Measurements from ENCODE around the gene FBXO45. TPM values are rescaled to one million over a fixed set of nuclear protein-coding genes. Genes with fewer than 3 reads are reported as not detected.
"Not testable (repeated sequence)": the region's sequence is repeated elsewhere in the genome, so short reads cannot be mapped to it uniquely, and the experiment has no call there.

Gene FBXO45
- total RNA-seq, 4 donors from 2014 or later: 5.0 to 25.2 (median 8.9) TPM

DNA sequence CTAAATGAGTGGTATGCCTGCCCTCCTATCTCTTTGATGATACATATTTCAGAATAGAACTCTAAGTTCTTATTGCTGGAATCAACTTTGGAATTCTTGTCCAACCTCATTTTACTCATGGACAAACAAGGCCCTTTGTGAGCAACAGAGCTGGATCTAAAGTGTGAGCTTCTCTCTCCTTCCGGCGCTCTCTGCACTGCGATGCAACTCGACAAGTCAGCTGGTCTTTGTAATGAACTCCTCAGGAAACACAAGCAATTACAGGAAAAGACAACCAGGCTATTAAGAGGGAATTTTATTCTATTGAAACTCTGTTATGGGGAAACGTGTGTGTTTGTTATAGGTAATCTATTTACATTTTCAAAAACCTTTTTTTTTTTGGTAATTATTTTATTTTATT, 50.8 kb downstream of the FBXO45 start:
- H3K4me3 ChIP-seq: no peak overlapping the region
- H3K27me3 ChIP-seq: no peaks in the 10 kb centered on the region
- H3K4me1 ChIP-seq: no peaks in the 10 kb centered on the region
- H3K9me3 ChIP-seq: no peaks in the 10 kb centered on the region
- DNase-seq: no peak
- H3K27ac ChIP-seq: peak overlapping the region in 1 of 2 donors; percentile 4
- TF ChIP-seq POLR2A (IDR thresholded peaks at IDR 0.05) (no peak), CTCF (IDR thresholded peaks at IDR 0.05) (no peak)
- H3K36me3 ChIP-seq: no peaks in the 10 kb centered on the region
- intact Hi-C loops (cut with DNase I; ENCODE audit: low total_unique reads): no loop called here

GRCh38 chr3:196619627-196620026, 51.2 kb downstream of the FBXO45 start:
- H3K4me1 ChIP-seq; H3K4me3 ChIP-seq; H3K27me3 ChIP-seq; intact Hi-C loops (cut with DNase I; ENCODE audit: low total_unique reads); H3K36me3 ChIP-seq; H3K9me3 ChIP-seq; DNase-seq: not testable (repeated sequence)
- peak overlapping the region in 1 of 2 donors; percentile 54 for H3K27ac ChIP-seq

DNA sequence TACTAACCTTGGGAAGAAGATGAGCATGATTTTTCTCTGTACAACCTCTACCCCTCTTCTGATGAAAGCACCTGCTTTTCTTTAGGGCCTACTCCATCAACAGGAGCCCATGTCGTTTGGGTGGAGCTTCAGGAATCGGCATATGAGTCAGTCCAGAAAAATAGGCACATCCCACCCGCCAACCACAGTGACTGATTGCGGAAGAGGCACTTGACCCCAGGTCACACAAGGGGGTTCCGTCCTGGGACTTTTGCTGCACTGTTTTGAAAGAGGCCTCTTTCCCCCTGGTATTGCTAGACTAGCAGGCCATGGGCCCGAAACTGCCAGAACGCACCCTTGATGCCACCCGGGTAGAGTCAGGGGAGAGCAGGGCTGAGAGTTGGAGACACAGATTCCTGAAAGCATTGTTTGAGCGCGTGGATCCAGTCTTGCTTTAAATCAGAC, 51.7 kb downstream of the FBXO45 start:
- no peak for DNase-seq
- intact Hi-C loops (cut with DNase I; ENCODE audit: low total_unique reads): no loop called here

DNA sequence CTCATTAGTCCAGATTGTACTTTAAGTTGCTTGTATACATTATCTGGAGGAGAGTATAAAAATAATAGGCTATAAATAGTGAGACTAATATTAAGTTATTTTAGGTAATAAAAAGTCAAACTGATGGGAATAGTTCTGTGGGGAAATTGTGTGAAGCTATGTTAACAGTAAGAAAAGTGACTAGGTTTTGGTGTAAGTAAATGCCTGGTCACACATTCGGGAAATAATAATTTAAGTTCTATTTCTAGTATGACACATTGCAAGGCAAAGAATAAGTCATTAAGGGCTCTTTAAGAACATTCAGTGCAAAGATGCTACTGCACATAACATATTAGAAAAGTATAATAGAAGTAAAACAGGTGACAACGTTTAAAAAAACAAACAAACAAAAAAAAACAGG, 52.2 kb downstream of the FBXO45 start:
- H3K27me3 ChIP-seq: no peaks in the 10 kb centered on the region

More for the DNA sequence above, 51.7 kb downstream of the FBXO45 start:
- no peaks in the 10 kb centered on the region for H3K36me3 ChIP-seq
- peak overlapping the region in 1 of 2 donors; percentile 54 for H3K27ac ChIP-seq
- no peaks in the 10 kb centered on the region for H3K4me1 ChIP-seq
- H3K9me3 ChIP-seq: no peaks in the 10 kb centered on the region
- TF ChIP-seq POLR2A (IDR thresholded peaks at IDR 0.05): no peak
- TF ChIP-seq CTCF (IDR thresholded peaks at IDR 0.05): no peak
- H3K4me3 ChIP-seq: no peak overlapping the region
- no peaks in the 10 kb centered on the region for H3K27me3 ChIP-seq

DNA sequence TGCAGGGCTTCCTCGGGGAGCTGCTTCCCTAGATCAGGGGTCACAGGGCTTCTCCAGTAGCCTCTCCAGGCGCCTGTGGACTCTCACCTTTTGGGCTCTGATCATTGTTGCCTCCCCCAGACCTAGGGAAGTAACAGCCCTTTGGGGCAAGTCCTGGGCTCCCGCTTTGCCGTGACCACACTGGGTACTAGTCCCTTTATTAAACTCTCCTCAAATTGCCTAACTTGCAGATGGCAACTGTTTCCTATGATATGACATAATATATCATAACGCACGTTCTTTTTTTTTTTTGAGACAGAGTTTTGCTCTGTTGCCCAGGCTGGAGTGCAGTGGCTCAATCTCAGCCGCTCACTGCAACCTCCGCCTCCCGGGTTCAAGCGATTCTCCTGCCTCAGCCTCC, 53.2 kb downstream of the FBXO45 start:
- DNase-seq: no peak
- no peak for TF ChIP-seq POLR2A (IDR thresholded peaks at IDR 0.05)
- H3K27me3 ChIP-seq: no peaks in the 10 kb centered on the region
- no peaks in the 10 kb centered on the region for H3K4me1 ChIP-seq
- no peak overlapping the region for H3K27ac ChIP-seq
- H3K4me3 ChIP-seq: no peak overlapping the region
- intact Hi-C loops (cut with DNase I; ENCODE audit: low total_unique reads): no loop called here
- no peaks in the 10 kb centered on the region for H3K36me3 ChIP-seq
- no peaks in the 10 kb centered on the region for H3K9me3 ChIP-seq

More for the DNA sequence above, 52.2 kb downstream of the FBXO45 start:
- TF ChIP-seq CTCF (IDR thresholded peaks at IDR 0.05) (no peak), POLR2A (IDR thresholded peaks at IDR 0.05) (no peak)
- intact Hi-C loops (cut with DNase I; ENCODE audit: low total_unique reads): no loop called here
- Histone ChIP-seq H3K4me3 (no peak overlapping the region), H3K9me3 (no peaks in the 10 kb centered on the region), H3K36me3 (no peaks in the 10 kb centered on the region), H3K27ac (peak overlapping the region in 1 of 2 donors; percentile 4), H3K4me1 (no peaks in the 10 kb centered on the region)
- no peak for DNase-seq

DNA sequence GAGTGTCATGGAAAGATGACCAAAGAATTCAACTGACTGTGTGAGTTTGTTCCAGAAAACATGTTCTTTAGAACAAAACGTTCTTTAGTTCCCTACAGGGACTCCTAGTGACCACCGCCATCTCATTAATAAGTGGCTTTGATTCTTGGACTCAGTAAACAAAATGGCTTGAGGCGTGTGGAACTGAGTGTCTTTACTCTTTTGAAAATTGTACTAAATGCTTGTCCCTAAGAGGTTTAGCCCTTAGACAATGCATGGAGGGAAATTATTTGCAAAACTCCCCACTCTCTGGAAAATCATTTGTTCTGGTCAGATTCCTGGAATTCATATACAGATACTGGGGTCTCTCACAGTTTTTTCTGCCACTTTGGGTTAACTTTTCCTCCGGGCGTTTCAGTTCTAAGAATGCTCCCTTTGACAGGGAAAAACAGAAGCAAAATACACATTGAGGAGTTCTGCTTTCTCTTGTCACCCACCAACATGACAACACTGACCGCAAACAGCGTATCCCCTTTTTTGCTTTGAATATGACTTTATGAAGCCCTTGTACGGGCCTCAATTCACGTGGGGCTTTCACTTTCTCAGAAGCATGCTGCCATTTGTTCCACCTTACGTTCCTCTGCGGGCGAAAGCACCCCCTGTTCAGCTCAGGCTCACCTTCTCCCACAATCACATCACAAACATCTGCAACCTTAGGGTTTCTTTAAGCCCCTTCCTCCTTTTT, 55.8 kb downstream of the FBXO45 start:
- Histone ChIP-seq H3K27me3 (no peaks in the 10 kb centered on the region), H3K36me3 (no peaks in the 10 kb centered on the region), H3K4me3 (no peak overlapping the region), H3K27ac (no peak overlapping the region), H3K4me1 (no peaks in the 10 kb centered on the region), H3K9me3 (no peaks in the 10 kb centered on the region)
- intact Hi-C loops (cut with DNase I; ENCODE audit: low total_unique reads): no loop called here
- DNase-seq: no peak
- TF ChIP-seq POLR2A (IDR thresholded peaks at IDR 0.05): no peak
- TF ChIP-seq CTCF (IDR thresholded peaks at IDR 0.05): no peak
